Endodermal cell (in vitro differentiated cells): ENCODE measurements around the gene LYRM4. TPM values are rescaled to one million over a fixed set of nuclear protein-coding genes. Genes with fewer than 3 reads are reported as not detected.

Source experiments
- DNase-seq: peaks from one replicate; pipeline ENCODE4 v3.0.0-alpha.2; 2017
- H3K27ac ChIP-seq: 2 replicates; pipeline ENCODE4 v1.5.1; 2013; ENCODE audit warnings: mild to moderate bottlenecking, low read depth, low read length, moderate library complexity
- H3K27me3 ChIP-seq: 2 replicates; pipeline ENCODE4 v1.6.1; 2013; ENCODE audit warnings: mild to moderate bottlenecking, low read length, moderate library complexity; ENCODE audit not compliant: insufficient read depth, control insufficient read depth, poor library complexity, severe bottlenecking
- H3K36me3 ChIP-seq: 2 replicates; pipeline ENCODE4 v1.7.0; 2013; ENCODE audit warnings: mild to moderate bottlenecking, low read length, moderate library complexity; ENCODE audit not compliant: control insufficient read depth, insufficient read depth
- H3K4me1 ChIP-seq: one replicate; pipeline ENCODE4 v1.7.0; 2013; ENCODE audit warnings: low read length; ENCODE audit not compliant: control insufficient read depth, insufficient read depth
- H3K4me3 ChIP-seq: 2 replicates; pipeline ENCODE4 v1.5.1; 2013; ENCODE audit warnings: mild to moderate bottlenecking, low read length, moderate library complexity
- H3K9ac ChIP-seq: 2 replicates; pipeline ENCODE4 v1.6.1; 2013; ENCODE audit warnings: mild to moderate bottlenecking, low read length, moderate library complexity; ENCODE audit not compliant: poor library complexity, severe bottlenecking; ENCODE audit errors: extremely low read depth
- H3K9me3 ChIP-seq: 2 replicates; pipeline ENCODE4 v1.6.1; 2013; ENCODE audit warnings: mild to moderate bottlenecking, low read length, moderate library complexity; ENCODE audit not compliant: control insufficient read depth
- H3K27ac Mint-ChIP-seq: 2 replicates; pipeline ENCODE4 v1.8.0; 2020; ENCODE audit warnings: mixed read lengths
- H3K27me3 Mint-ChIP-seq: 2 replicates; pipeline ENCODE4 v1.8.0; 2021; ENCODE audit warnings: mild to moderate bottlenecking, mixed read lengths; ENCODE audit not compliant: insufficient read depth
- H3K36me3 Mint-ChIP-seq: 2 replicates; pipeline ENCODE4 v1.8.0; 2020; ENCODE audit warnings: low read depth, mixed read lengths
- H3K4me1 Mint-ChIP-seq: 2 replicates; pipeline ENCODE4 v1.8.0; 2020; ENCODE audit warnings: mixed read lengths
- H3K4me3 Mint-ChIP-seq: 2 replicates; pipeline ENCODE4 v1.8.0; 2020; ENCODE audit warnings: mild to moderate bottlenecking, moderate library complexity, mixed read lengths
- H3K9me3 Mint-ChIP-seq: 2 replicates; pipeline ENCODE4 v1.8.0; 2020; ENCODE audit warnings: mild to moderate bottlenecking, mixed read lengths
- CTCF ChIP-seq: fragments of 200-600 bp; sonication (generic); conservative IDR thresholded peaks from 2 replicates; pipeline ENCODE4 v1.5.0; 2021; ENCODE audit warnings: antibody characterized with exemption, mild to moderate bottlenecking
- WGBS, 2 experiments: methylation state at CpG; one replicate each; pipeline versions ENCODE4 v1.1.5 to v1.1.7; 2013; ENCODE audit warnings: missing lambda C conversion rate in 2 of 2, mixed read lengths in 1 of 2; ENCODE audit not compliant: insufficient coverage in 1 of 2, insufficient read length in 1 of 2; 5-methylcytosine and 5-hydroxymethylcytosine counted together
- total RNA-seq, 2 donors: library from RNA; stranded (reverse); fragmentation: NEBNext Ultra II Directional in 1 of 2; extraction: Animal tissue kit (Norgen Biotek cat#: 25700) in 1 of 2; gene quantifications; 2 replicates in 1 of 2; 3 replicates in 1 of 2; pipeline ENCODE4 v1.2.1, GENCODE V29; 2021

Gene LYRM4
- total RNA-seq, 2 donors from 2014 or later = 32.1 to 44.3 TPM

DNA sequence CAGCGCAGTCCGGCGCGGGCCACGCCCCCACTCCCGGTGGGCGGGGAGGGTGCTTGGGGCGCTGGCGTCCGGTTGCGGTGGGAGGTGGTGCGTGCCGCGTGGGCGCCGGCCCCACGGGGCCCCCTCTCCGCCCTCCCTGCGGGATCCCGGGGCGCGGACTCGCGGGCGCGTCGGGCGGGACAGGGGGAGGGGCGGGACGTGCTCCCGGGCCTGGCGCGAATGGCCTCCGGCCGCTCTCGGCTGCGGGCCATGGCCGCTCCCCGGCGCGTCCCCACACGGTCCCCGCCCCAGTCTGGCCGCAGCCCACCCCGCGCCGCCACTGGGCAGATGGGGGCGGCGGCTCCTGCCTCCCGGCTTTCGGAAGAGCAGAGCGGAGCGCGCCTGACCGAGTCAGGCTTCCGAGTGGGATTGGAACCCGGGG is 176.4 kb downstream of the LYRM4 start:
- no peak overlapping the region for H3K27ac ChIP-seq
- Mint-ChIP-seq H3K27me3 (peaks cover 74% of the 10 kb centered on the region), H3K36me3 (no peaks in the 10 kb centered on the region), H3K4me1 (no peaks in the 10 kb centered on the region), H3K4me3 (peak overlapping the region; percentile 57), H3K9me3 (peaks cover 3% of the 10 kb centered on the region), H3K27ac (no peak overlapping the region)
- H3K9ac ChIP-seq = no peak overlapping the region
- no peak for DNase-seq
- H3K27me3 ChIP-seq = peaks cover 67% of the 10 kb centered on the region
- H3K4me1 ChIP-seq = no peaks in the 10 kb centered on the region
- H3K36me3 ChIP-seq = no peaks in the 10 kb centered on the region
- no peaks in the 10 kb centered on the region for H3K9me3 ChIP-seq
- H3K4me3 ChIP-seq = peak overlapping the region; percentile 75
- 0 to 3% methylated on average over 14 to 56 of the region's 57 CpGs for WGBS, 2 experiments
- no peak for TF ChIP-seq CTCF

DNA sequence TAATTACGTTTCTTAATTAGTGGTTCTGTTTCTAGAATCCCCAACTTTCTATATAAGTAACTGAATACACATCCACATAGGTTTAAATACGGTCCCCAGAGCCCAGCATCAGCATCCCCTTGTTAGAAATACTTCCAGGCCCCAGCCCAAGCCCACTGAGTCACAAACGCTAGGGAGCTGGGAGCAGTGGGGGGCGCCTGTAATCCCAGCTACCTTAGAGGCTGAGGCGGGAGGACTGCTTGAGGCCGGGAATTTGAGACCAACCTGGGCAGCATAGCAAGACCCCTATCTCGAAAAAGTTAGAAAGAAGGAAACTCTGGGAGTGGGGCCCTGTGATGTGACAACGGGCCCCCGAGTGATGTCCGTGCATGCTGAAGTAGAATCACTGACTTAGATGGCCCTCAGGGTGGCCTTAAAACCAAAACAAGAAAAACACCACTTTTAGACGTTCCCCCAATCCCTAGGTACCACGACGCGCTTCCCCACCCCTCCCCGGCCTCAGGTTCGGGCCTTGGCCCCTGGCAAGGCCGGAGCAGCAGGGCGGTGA is 176.9 kb downstream of the LYRM4 start:
- Mint-ChIP-seq H3K4me1 (no peaks in the 10 kb centered on the region), H3K27me3 (peaks cover 73% of the 10 kb centered on the region), H3K27ac (no peak overlapping the region), H3K9me3 (peaks cover 3% of the 10 kb centered on the region), H3K4me3 (peak overlapping the region; percentile 57), H3K36me3 (no peaks in the 10 kb centered on the region)
- H3K27ac ChIP-seq = no peak overlapping the region
- H3K36me3 ChIP-seq = no peaks in the 10 kb centered on the region
- 67 to 100% methylated on average over 4 to 18 of the region's 18 CpGs for WGBS, 2 experiments
- H3K9ac ChIP-seq = no peak overlapping the region
- DNase-seq = no peak
- no peaks in the 10 kb centered on the region for H3K9me3 ChIP-seq
- H3K27me3 ChIP-seq = peaks cover 67% of the 10 kb centered on the region
- H3K4me3 ChIP-seq = peak overlapping the region; percentile 75
- TF ChIP-seq CTCF = no peak
- no peaks in the 10 kb centered on the region for H3K4me1 ChIP-seq

DNA sequence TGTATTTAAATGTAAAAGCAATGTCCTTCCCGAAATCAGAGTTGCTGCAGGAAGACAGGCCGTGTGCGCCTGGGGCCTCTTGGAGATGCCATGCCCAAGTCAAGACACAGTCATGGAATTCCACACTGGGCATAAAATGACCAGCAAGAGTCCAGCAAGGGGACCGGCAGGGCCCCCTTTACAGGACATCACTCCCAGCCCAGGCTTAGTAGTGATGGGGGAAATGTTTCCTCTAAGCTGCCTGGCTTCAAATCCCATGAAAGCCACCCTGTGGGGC is 177.5 kb downstream of the LYRM4 start:
- no peak overlapping the region for H3K4me3 Mint-ChIP-seq
- WGBS, 2 experiments = 49 to 50% methylated on average over 4 of the region's 4 CpGs
- Histone ChIP-seq H3K9ac (no peak overlapping the region), H3K36me3 (no peaks in the 10 kb centered on the region), H3K4me3 (no peak overlapping the region), H3K4me1 (no peaks in the 10 kb centered on the region), H3K27ac (no peak overlapping the region), H3K9me3 (no peaks in the 10 kb centered on the region), H3K27me3 (peaks cover 60% of the 10 kb centered on the region)
- H3K9me3 Mint-ChIP-seq = peaks cover 3% of the 10 kb centered on the region
- no peaks in the 10 kb centered on the region for H3K36me3 Mint-ChIP-seq
- TF ChIP-seq CTCF = no peak
- H3K27me3 Mint-ChIP-seq = peaks cover 67% of the 10 kb centered on the region
- H3K27ac Mint-ChIP-seq = no peak overlapping the region
- no peak for DNase-seq
- H3K4me1 Mint-ChIP-seq = no peaks in the 10 kb centered on the region
